ENCODE results near the gene SREK1.

GRCh38 chr5:66169534-66169933 lies 25.4 kb downstream of the SREK1 start:
- TF ChIP-seq CTCF (IDR thresholded peaks at IDR 0.05; ENCODE audit: insufficient read depth, low read depth, low read length), result no peak
- no peak for TF ChIP-seq EZH2 (IDR thresholded peaks at IDR 0.05; ENCODE audit: insufficient read depth, low read length)

Data from astrocyte (in vitro differentiated cells and primary cell).